Suprapubic skin (tissue), 3 donors: ENCODE data around the gene KAT2B.

Source experiments
- POLR2A ChIP-seq, 2 donors: fragments of 450-650 bp; IDR thresholded peaks; one replicate each; pipeline ENCODE4 v1.6.1; 2017; ENCODE audit warnings: antibody characterized with exemption in 2 of 2, mild to moderate bottlenecking in 2 of 2, moderate library complexity in 2 of 2
- TF ChIP-seq, protein P1 (sequence below), 2 donors: fragments of 200-600 bp in 1 of 2; fragments of 450-650 bp in 1 of 2; sonication (generic) in 1 of 2; IDR thresholded peaks; one replicate each; pipeline ENCODE4 v1.5.1; 2016 to 2019; ENCODE audit warnings: antibody characterized with exemption in 2 of 2, mild to moderate bottlenecking in 1 of 2, moderate library complexity in 1 of 2

DNA sequence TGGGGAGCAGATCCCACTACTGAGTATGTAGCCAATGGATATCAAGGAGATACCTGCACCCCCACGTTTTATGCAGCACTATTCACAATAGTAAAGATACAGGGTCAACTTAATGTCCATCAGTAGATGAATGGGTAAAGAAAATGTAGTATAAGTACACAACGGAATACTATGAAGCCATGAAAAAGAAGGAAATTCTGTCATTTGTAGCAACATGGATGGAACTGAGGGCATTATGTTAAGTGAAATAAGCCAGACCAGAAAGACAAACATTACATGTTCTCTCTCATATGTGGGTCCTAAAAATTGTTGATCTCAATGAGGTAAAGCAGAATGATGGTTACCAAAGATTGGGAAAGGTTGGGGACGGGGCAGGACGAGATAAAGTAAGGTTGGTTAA, 42.7 kb upstream of the KAT2B start:
- TF ChIP-seq POLR2A (IDR thresholded peaks at IDR 0.05): no peak
- TF ChIP-seq, protein P1, sequence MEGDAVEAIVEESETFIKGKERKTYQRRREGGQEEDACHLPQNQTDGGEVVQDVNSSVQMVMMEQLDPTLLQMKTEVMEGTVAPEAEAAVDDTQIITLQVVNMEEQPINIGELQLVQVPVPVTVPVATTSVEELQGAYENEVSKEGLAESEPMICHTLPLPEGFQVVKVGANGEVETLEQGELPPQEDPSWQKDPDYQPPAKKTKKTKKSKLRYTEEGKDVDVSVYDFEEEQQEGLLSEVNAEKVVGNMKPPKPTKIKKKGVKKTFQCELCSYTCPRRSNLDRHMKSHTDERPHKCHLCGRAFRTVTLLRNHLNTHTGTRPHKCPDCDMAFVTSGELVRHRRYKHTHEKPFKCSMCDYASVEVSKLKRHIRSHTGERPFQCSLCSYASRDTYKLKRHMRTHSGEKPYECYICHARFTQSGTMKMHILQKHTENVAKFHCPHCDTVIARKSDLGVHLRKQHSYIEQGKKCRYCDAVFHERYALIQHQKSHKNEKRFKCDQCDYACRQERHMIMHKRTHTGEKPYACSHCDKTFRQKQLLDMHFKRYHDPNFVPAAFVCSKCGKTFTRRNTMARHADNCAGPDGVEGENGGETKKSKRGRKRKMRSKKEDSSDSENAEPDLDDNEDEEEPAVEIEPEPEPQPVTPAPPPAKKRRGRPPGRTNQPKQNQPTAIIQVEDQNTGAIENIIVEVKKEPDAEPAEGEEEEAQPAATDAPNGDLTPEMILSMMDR (IDR thresholded peaks at IDR 0.05): no peak
